Measurements from ENCODE around the gene RFX2. TPM values are rescaled to one million over a fixed set of nuclear protein-coding genes. Genes with fewer than 3 reads are reported as not detected.

Gene RFX2
- total and polyA plus RNA-seq, 4 donors: 13.1 to 54.2 (median 20.0) TPM

DNA sequence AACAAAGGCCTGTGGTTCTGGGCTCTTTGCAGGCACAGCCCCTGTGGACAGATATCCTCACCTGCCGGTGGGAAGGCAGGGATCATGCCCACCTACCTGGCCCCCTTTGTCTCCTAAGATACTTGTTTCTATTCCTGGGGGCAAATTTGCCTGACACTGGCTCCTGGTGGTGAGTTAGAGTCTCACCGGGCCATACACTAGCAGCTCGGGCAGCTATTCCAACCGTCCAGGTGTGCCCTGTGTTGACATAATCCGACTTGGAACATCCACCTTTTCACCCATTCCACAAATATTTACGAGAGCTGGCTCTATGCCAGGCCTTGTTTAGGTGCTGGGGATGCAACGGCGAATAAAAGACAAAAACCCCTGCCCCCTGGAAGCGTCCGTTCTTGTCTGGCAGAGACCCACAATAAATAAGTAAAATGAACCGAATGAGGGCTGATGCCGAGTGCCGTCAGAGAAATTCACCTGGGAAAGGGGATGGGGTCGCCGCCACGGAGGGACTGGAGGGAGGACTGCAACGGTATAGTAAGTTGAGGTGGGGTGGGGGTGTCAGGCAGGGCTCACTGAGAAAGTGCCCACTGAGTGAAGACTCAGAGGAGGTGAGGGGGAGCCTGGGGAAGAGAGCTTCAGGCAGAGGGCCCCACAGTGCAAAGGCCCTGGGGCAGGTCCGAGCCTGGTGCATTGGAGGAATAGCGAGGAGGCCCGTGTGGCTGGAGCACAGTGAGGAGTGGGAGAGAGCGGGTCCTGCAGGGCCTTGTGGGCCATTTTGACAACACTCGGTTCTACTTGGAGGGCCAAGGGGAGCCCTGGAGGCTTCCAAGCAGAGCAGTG, 89.1 kb downstream of the RFX2 start:
- H3K27me3 ChIP-seq (ENCODE audit: control insufficient read depth in 3 of 3, insufficient read depth in 3 of 3, low read length in 2 of 3): no peaks in the 10 kb centered on the region
- DNase-seq (peak in 2 of 3 donors; percentile 11 to 17), ATAC-seq (ENCODE audit: insufficient read depth, low FRiP score) (no peak)
- peaks cover 0 to 10% (median 3%) of the 10 kb centered on the region in 4 donors for H3K36me3 ChIP-seq (ENCODE audit: control insufficient read depth in 4 of 4, insufficient read depth in 4 of 4, low read length in 4 of 4)
- H3K9ac ChIP-seq (ENCODE audit: insufficient read depth in 1 of 2, low read length in 2 of 2): no peak overlapping the region
- peaks cover 0 to 29% (median 7%) of the 10 kb centered on the region in 5 donors for H3K4me1 ChIP-seq (ENCODE audit: control insufficient read depth in 5 of 5, insufficient read depth in 5 of 5, low read length in 5 of 5)
- H3K4me3 ChIP-seq: no peak overlapping the region
- TF ChIP-seq, protein P1, sequence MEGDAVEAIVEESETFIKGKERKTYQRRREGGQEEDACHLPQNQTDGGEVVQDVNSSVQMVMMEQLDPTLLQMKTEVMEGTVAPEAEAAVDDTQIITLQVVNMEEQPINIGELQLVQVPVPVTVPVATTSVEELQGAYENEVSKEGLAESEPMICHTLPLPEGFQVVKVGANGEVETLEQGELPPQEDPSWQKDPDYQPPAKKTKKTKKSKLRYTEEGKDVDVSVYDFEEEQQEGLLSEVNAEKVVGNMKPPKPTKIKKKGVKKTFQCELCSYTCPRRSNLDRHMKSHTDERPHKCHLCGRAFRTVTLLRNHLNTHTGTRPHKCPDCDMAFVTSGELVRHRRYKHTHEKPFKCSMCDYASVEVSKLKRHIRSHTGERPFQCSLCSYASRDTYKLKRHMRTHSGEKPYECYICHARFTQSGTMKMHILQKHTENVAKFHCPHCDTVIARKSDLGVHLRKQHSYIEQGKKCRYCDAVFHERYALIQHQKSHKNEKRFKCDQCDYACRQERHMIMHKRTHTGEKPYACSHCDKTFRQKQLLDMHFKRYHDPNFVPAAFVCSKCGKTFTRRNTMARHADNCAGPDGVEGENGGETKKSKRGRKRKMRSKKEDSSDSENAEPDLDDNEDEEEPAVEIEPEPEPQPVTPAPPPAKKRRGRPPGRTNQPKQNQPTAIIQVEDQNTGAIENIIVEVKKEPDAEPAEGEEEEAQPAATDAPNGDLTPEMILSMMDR (IDR thresholded peaks at IDR 0.05; ENCODE audit: control extremely low read depth, extremely low read depth): no peak
- no peaks in the 10 kb centered on the region for H3K9me3 ChIP-seq (ENCODE audit: control insufficient read depth in 4 of 4, insufficient read depth in 3 of 4, low read length in 3 of 4)
- H3K27ac ChIP-seq (ENCODE audit: low read depth in 1 of 2, low read length in 1 of 2): no peak overlapping the region
- WGBS, 2 donors: 85 to 91% methylated on average over 22 of the region's 22 CpGs

GRCh38 chr19:6020166-6020882, 90.0 kb downstream of the RFX2 start:
- Histone ChIP-seq H3K9me3 (ENCODE audit: control insufficient read depth in 4 of 4, insufficient read depth in 3 of 4, low read length in 3 of 4) (no peaks in the 10 kb centered on the region), H3K36me3 (ENCODE audit: control insufficient read depth in 4 of 4, insufficient read depth in 4 of 4, low read length in 4 of 4) (peaks cover 0 to 10% (median 3%) of the 10 kb centered on the region in 4 donors), H3K4me3 (no peak overlapping the region), H3K27ac (ENCODE audit: low read depth in 1 of 2, low read length in 1 of 2) (no peak overlapping the region), H3K4me1 (ENCODE audit: control insufficient read depth in 5 of 5, insufficient read depth in 5 of 5, low read length in 5 of 5) (peaks cover 0 to 29% (median 7%) of the 10 kb centered on the region in 5 donors), H3K27me3 (ENCODE audit: control insufficient read depth in 3 of 3, insufficient read depth in 3 of 3, low read length in 2 of 3) (no peaks in the 10 kb centered on the region), H3K9ac (ENCODE audit: insufficient read depth in 1 of 2, low read length in 2 of 2) (no peak overlapping the region)
- 64 to 72% methylated on average over 20 of the region's 20 CpGs for WGBS, 2 donors
- DNase-seq (peak; percentile 62 to 80 (median 78)), ATAC-seq (ENCODE audit: insufficient read depth, low FRiP score) (no peak)
- TF ChIP-seq, protein P1 (IDR thresholded peaks at IDR 0.05; ENCODE audit: control extremely low read depth, extremely low read depth): no peak

DNA sequence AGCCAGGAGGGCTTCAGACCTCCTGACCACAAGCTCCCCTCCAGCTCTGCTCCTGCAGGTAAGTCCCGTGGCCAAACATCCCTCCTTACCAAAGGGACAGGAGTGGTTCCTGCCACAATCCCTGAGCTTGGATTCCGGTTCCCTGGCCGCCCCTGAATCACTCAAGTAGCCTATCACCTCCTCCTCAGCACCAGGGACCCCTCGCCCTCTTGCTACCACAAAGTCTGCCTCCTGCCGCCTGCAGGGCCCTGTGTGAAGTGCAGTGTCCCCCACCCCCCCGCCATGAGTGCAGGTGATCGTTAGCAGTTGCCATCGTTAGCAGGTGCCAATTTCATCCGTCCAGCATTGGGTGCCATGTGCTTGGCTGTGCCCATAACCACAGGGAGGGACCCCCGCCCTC, 91.5 kb downstream of the RFX2 start:
- Histone ChIP-seq H3K4me3 (no peak overlapping the region), H3K36me3 (ENCODE audit: control insufficient read depth in 4 of 4, insufficient read depth in 4 of 4, low read length in 4 of 4) (peaks cover 0 to 7% (median 1%) of the 10 kb centered on the region in 4 donors), H3K9ac (ENCODE audit: insufficient read depth in 1 of 2, low read length in 2 of 2) (no peak overlapping the region), H3K4me1 (ENCODE audit: control insufficient read depth in 5 of 5, insufficient read depth in 5 of 5, low read length in 5 of 5) (peaks cover 0 to 22% (median 7%) of the 10 kb centered on the region in 5 donors), H3K27ac (ENCODE audit: low read depth in 1 of 2, low read length in 1 of 2) (no peak overlapping the region), H3K27me3 (ENCODE audit: control insufficient read depth in 3 of 3, insufficient read depth in 3 of 3, low read length in 2 of 3) (no peaks in the 10 kb centered on the region), H3K9me3 (ENCODE audit: control insufficient read depth in 4 of 4, insufficient read depth in 3 of 4, low read length in 3 of 4) (no peaks in the 10 kb centered on the region)
- WGBS, 2 donors: 79 to 86% methylated on average over 10 of the region's 10 CpGs
- ATAC-seq (ENCODE audit: insufficient read depth, low FRiP score) (no peak), DNase-seq (no peak)
- TF ChIP-seq, protein P1 (IDR thresholded peaks at IDR 0.05; ENCODE audit: control extremely low read depth, extremely low read depth): no peak
